Adrenal gland (tissue), 12 donors: ENCODE results near the gene PSG2. TPM values are rescaled to one million over a fixed set of nuclear protein-coding genes. Genes with fewer than 3 reads are reported as not detected.
A peak's percentile ranks its signal among the peaks of the same experiment; 100 is the strongest.
"Not testable (repeated sequence)": the region's sequence is repeated elsewhere in the genome, so short reads cannot be mapped to it uniquely, and the experiment has no call there.

Experiments
- DNase-seq, 7 donors: peaks; one replicate each; pipeline ENCODE4 v3.0.0-alpha.2; 2019 to 2020
- H3K27ac ChIP-seq, 5 donors: fragments of 200-600 bp; sonication (generic) in 4 of 5; 1 replicate in 3 of 5; 2 replicates in 2 of 5; pipeline versions ENCODE4 v1.5.1 to v1.8.0; 2016 to 2020; ENCODE audit warnings: mild to moderate bottlenecking in 1 of 5
- H3K27me3 ChIP-seq: fragments of 200-600 bp; 2 replicates; pipeline ENCODE4 v1.8.0; 2021
- H3K36me3 ChIP-seq, 2 donors: fragments of 200-600 bp; replicated peaks in 1 of 2; 1 replicate in 1 of 2; 2 replicates in 1 of 2; pipeline versions ENCODE4 v1.5.1 to v1.8.0; 2018 to 2022
- H3K4me1 ChIP-seq, 2 donors: fragments of 200-600 bp; replicated peaks in 1 of 2; 1 replicate in 1 of 2; 2 replicates in 1 of 2; pipeline versions ENCODE4 v1.5.1 to v1.8.0; 2018 to 2021
- H3K4me3 ChIP-seq, 4 donors: fragments of 200-600 bp; sonication (generic) in 3 of 4; one replicate each; pipeline ENCODE4 v1.5.1; 2016 to 2018
- H3K9me3 ChIP-seq, 3 donors: fragments of 200-600 bp; sonication (generic) in 1 of 3; replicated peaks in 1 of 3; 1 replicate in 2 of 3; 2 replicates in 1 of 3; pipeline versions ENCODE4 v1.5.1 to v1.8.0; 2016 to 2021
- CTCF ChIP-seq, 6 experiments: fragments of 450-650 bp in 4 of 6; fragments of 200-600 bp in 2 of 6; sonication (generic) in 1 of 6; IDR thresholded peaks; 1 replicate in 5 of 6; 2 replicates in 1 of 6; pipeline versions ENCODE4 v1.5.1 to v1.8.0; 2016 to 2021; ENCODE audit warnings: antibody characterized with exemption in 6 of 6, mild to moderate bottlenecking in 2 of 6, moderate library complexity in 1 of 6
- POLR2A ChIP-seq, 2 donors: fragments of 450-650 bp; IDR thresholded peaks; one replicate each; pipeline ENCODE4 v1.6.1; 2017; ENCODE audit warnings: antibody characterized with exemption in 2 of 2, mild to moderate bottlenecking in 2 of 2, moderate library complexity in 1 of 2
- WGBS, 4 donors: extraction: QIAGEN DNeasy Blood & Tissue Kit in 2 of 4; methylation state at CpG; one replicate each; pipeline versions ENCODE4 v1.1.5 to v1.1.7; 2013 to 2017; 5-methylcytosine and 5-hydroxymethylcytosine counted together
- intact Hi-C, 2 donors: fragments of 100-400 bp; cut with DNase I; formaldehyde crosslinking; loops; one replicate each; pipeline versions ENCODE4 v1.14.1 to v1.15.0; 2022 to 2023
- polyA plus RNA-seq, 3 donors: library from polyadenylated mRNA; stranded (reverse); fragments of 200-250 nt in 2 of 3; fragments of 350-450 nt in 1 of 3; fragmentation: Illumina TruSeq in 1 of 3; extraction: RNeasy Lipid Tissue Mini Kit (QIAGEN cat#74804) in 1 of 3; gene quantifications; one replicate each; pipeline ENCODE4 v1.2.3, GENCODE V29; 2013 to 2014
- total RNA-seq, 9 donors: library from RNA; depleted of rRNA in 4 of 9; stranded (reverse); fragments of >200 nt in 4 of 9; fragments of 120-200 nt in 1 of 9; fragmentation: NEBNext Ultra II Directional in 1 of 9; extraction: Animal tissue kit (Norgen Biotek cat#: 25700) in 1 of 9; gene quantifications; one replicate each; pipeline versions ENCODE4 v1.1.0 to v1.2.4, GENCODE V29; 2013 to 2023
- donor health status: healthy with polysubstance abuse.
- donor health status: Bipolar disorder and iron deficiency.
- donor health status: DM: yes; HTN: yes; CAD: no.
- donor health status: DM: no; HTN: no; CAD: no.
- donor health status: DM: no; HTN: no; CAD: no.
- donor health status: DM: yes; HTN: yes; CAD: no.

The PSG2 gene
- total and polyA plus RNA-seq, 12 donors = 0.11 TPM; not detected in 11

GRCh38 chr19:43078311-43078710, 4.2 kb downstream of the PSG2 start:
- H3K9me3 ChIP-seq = no peaks in the 10 kb centered on the region
- no peak overlapping the region for H3K27ac ChIP-seq
- intact Hi-C loops = no loop called here
- H3K4me3 ChIP-seq = no peak overlapping the region
- TF ChIP-seq CTCF (IDR thresholded peaks at IDR 0.05) = no peak
- TF ChIP-seq POLR2A (IDR thresholded peaks at IDR 0.05) = no peak
- H3K4me1 ChIP-seq = no peaks in the 10 kb centered on the region
- 77 to 87% (median 81%) methylated on average over 4 of the region's 4 CpGs for WGBS, 4 donors
- no peaks in the 10 kb centered on the region for H3K36me3 ChIP-seq
- DNase-seq = no peak
- H3K27me3 ChIP-seq = no peaks in the 10 kb centered on the region

- H3K36me3 ChIP-seq, H3K9me3 ChIP-seq, H3K27me3 ChIP-seq, H3K4me1 ChIP-seq, intact Hi-C loops, H3K4me3 ChIP-seq, H3K27ac ChIP-seq: not testable (repeated sequence)
- peak in 4 of 7 donors; percentile 5 to 20 (median 13) for DNase-seq
- 66 to 70% (median 69%) methylated on average over 4 of the region's 4 CpGs for WGBS, 4 donors
These were observed 4.6 kb downstream of the PSG2 start for GRCh38 chr19:43077881-43078280.

GRCh38 chr19:43062418-43062817, 20.1 kb downstream of the PSG2 start:
- H3K27me3 ChIP-seq, H3K9me3 ChIP-seq, intact Hi-C loops, H3K4me1 ChIP-seq, H3K4me3 ChIP-seq, H3K27ac ChIP-seq, H3K36me3 ChIP-seq, DNase-seq: not testable (repeated sequence)
- 55 to 74% (median 57%) methylated on average over 3 of the region's 3 CpGs for whole genome bisulfite sequencing, 4 donors

- H3K27me3 ChIP-seq, H3K4me3 ChIP-seq, H3K9me3 ChIP-seq, H3K36me3 ChIP-seq, DNase-seq, H3K27ac ChIP-seq, H3K4me1 ChIP-seq, intact Hi-C loops: not testable (repeated sequence)
- 46 to 67% (median 62%) methylated on average over 3 of the region's 3 CpGs for WGBS, 4 donors
These were observed 21.2 kb downstream of the PSG2 start for GRCh38 chr19:43061326-43061725.

- 41 to 60% (median 50%) methylated on average over 3 of the region's 3 CpGs for WGBS, 4 donors
- DNase-seq, H3K4me3 ChIP-seq: not testable (repeated sequence)
These were observed 22.2 kb downstream of the PSG2 start for GRCh38 chr19:43060254-43060653.

GRCh38 chr19:43059482-43059881, 23.0 kb downstream of the PSG2 start:
- H3K36me3 ChIP-seq, H3K9me3 ChIP-seq, H3K27me3 ChIP-seq, DNase-seq, H3K4me3 ChIP-seq, H3K4me1 ChIP-seq, H3K27ac ChIP-seq, intact Hi-C loops: not testable (repeated sequence)
- 68 to 80% (median 79%) methylated on average over 2 of the region's 2 CpGs for WGBS, 4 donors

More at GRCh38 chr19:43060254-43060653, 22.2 kb downstream of the PSG2 start:
- H3K4me1 ChIP-seq, H3K27ac ChIP-seq, H3K9me3 ChIP-seq, H3K27me3 ChIP-seq, H3K36me3 ChIP-seq, intact Hi-C loops: not testable (repeated sequence)

GRCh38 chr19:43058440-43058839, 24.1 kb downstream of the PSG2 start:
- WGBS, 4 donors = 13 to 48% (median 27%) methylated on average over 1 to 2 of the region's 2 CpGs

GRCh38 chr19:43047966-43048365, 34.5 kb downstream of the PSG2 start:
- H3K4me3 ChIP-seq, H3K4me1 ChIP-seq, H3K36me3 ChIP-seq, H3K27me3 ChIP-seq, H3K9me3 ChIP-seq, intact Hi-C loops, H3K27ac ChIP-seq, DNase-seq: not testable (repeated sequence)
- 68 to 80% (median 78%) methylated on average over 3 of the region's 3 CpGs for WGBS, 4 donors

More at GRCh38 chr19:43058440-43058839, 24.1 kb downstream of the PSG2 start:
- H3K36me3 ChIP-seq, H3K27ac ChIP-seq, H3K4me3 ChIP-seq, intact Hi-C loops, H3K27me3 ChIP-seq, H3K4me1 ChIP-seq, H3K9me3 ChIP-seq, DNase-seq: not testable (repeated sequence)

GRCh38 chr19:43046578-43046977, 35.9 kb downstream of the PSG2 start:
- intact Hi-C loops, H3K27ac ChIP-seq: not testable (repeated sequence)

GRCh38 chr19:43043492-43044180, 38.9 kb downstream of the PSG2 start:
- H3K4me3 ChIP-seq, H3K36me3 ChIP-seq, intact Hi-C loops, H3K4me1 ChIP-seq, H3K27me3 ChIP-seq, H3K9me3 ChIP-seq, H3K27ac ChIP-seq, DNase-seq: not testable (repeated sequence)
- 36 to 67% (median 54%) methylated on average over 1 of the region's 1 CpG for WGBS, 4 donors

More at GRCh38 chr19:43046578-43046977, 35.9 kb downstream of the PSG2 start:
- H3K27me3 ChIP-seq, H3K4me3 ChIP-seq, H3K36me3 ChIP-seq, H3K9me3 ChIP-seq, DNase-seq, H3K4me1 ChIP-seq: not testable (repeated sequence)
- WGBS, 4 donors = 60 to 80% (median 71%) methylated on average over 2 of the region's 2 CpGs
